NCI-H69 (cell line): Measurements from ENCODE around the gene SLC44A4.

Experiments used
- DNase-seq: peaks from one replicate; lab custom pipeline; 2025; lab: John Stamatoyannopoulos, UW

The SLC44A4 gene

GRCh38 chr6:31901415-31901952 is 22.7 kb upstream of the SLC44A4 start:
- peak; percentile 81 for DNase-seq

DNA sequence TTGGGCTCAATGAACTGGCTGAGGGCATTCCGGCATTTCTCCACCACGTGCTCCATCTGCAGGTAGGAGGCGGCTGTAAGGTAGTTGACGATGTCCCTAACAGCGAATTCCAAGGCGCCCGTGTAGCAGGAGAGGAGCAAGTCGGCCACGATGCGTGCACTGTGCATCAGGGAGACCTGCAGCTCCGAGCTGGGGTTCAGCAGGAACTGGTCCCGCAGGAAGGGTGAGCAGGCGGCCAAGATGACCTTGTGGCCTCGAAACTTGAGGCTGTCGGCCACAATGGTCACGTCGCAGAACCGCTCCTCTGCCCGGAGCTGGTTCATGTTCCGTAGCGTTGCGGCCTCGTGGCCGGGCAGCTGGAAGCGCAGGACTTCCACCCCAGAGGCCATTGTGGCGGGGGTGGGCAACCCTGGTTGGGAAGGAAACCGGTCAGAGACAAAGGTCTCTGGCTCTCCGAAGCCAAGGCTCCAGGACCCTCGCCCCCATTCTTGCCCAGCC is 22.2 kb upstream of the SLC44A4 start:
- DNase-seq = peak; percentile 34

- DNase-seq = no peak
Observed at GRCh38 chr6:31899882-31900722, 21.3 kb upstream of the SLC44A4 start.

GRCh38 chr6:31899215-31899614 is 20.4 kb upstream of the SLC44A4 start:
- DNase-seq = no peak

- peak; percentile 83 for DNase-seq
Observed at GRCh38 chr6:31898383-31899011, 19.7 kb upstream of the SLC44A4 start.

GRCh38 chr6:31897612-31898382 is 19.0 kb upstream of the SLC44A4 start, which contains the start of gene EHMT2:
TSS of gene EHMT2 (minus strand) at chr6:31897698. CDS start at chr6:31897677, 21 bp downstream.
- DNase-seq = peak; percentile 95

GRCh38 chr6:31896856-31897611 is 18.2 kb upstream of the SLC44A4 start:
- peak; percentile 68 for DNase-seq

DNA sequence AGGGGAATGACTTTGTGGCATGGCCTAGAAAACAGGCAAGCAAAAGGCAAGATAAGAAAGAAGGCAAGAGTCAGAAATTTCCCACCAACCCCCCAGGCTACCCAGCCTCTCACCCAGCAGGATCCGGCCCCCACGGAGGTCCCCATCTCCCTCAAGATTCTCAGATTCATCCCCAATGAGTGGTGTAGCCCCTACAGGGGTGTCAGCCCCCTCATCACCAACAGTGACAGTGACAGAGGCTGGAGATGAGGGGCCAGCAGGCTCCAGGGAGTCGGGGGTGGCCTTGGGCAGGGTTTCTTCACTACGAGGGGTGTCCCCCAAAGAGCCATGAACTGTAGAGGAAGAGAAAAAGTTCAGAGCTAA is 17.7 kb upstream of the SLC44A4 start:
- no peak for DNase-seq

- no peak for DNase-seq
Observed at GRCh38 chr6:31892821-31893220, 14.0 kb upstream of the SLC44A4 start.

DNA sequence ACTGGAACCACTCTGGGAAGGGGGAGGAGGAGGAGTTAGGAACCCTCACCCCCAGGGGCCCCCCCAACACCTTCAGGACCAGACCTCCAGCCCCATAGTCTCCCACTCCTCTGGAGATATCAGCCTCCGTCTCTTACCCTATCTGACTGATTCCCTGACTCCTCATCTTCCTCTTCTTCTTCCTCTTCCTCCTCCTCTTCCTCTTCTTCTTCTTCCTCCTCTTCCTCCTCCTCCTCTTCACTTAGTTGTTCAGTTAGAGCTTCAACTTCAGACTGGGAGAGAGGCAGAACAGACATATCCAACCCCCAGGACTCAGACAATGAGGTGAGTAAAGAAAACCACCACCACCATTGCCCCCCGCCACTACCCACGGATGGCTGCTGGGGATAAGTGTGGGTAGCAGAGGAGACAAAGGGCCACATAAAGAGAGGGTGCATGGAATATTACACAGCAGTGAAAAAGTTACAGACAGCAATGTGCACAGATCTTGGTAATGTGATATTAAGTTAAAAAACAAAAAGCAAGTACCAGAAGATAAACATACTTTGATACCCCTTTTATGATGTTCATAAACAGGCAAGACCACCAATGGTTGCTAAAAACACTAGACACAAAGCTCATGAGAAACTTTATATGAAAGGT is 10.7 kb upstream of the SLC44A4 start:
- no peak for DNase-seq

- peak; percentile 40 for DNase-seq
Observed at GRCh38 chr6:31888276-31889258, 9.8 kb upstream of the SLC44A4 start.

- DNase-seq = no peak
Observed at GRCh38 chr6:31887173-31888007, 8.6 kb upstream of the SLC44A4 start.

GRCh38 chr6:31886541-31886991 is 7.8 kb upstream of the SLC44A4 start:
- no peak for DNase-seq

- no peak for DNase-seq
Observed at GRCh38 chr6:31884528-31885035, 5.8 kb upstream of the SLC44A4 start.

DNA sequence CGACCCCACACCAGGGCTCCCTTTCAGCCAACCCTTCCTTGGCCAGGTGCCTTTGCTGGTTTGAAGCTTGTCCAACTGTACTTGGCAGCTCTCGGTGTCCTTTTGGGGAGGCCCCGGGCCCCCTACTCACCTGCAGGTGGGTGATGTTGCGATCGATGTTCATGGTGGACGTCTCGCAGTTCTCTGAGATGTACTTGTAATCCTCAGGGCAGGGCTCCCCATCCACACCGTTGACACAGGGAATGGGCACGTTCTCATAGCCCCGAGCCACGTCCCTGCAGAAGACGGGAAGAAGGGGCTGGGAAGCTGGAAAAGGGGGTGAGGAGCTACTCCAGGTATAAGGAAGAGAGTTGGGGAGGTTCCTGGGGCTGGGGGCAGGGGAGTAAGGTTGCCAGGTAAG is 4.9 kb upstream of the SLC44A4 start:
- no peak for DNase-seq

GRCh38 chr6:31882344-31882743 is 3.5 kb upstream of the SLC44A4 start:
- peak; percentile 51 for DNase-seq

DNA sequence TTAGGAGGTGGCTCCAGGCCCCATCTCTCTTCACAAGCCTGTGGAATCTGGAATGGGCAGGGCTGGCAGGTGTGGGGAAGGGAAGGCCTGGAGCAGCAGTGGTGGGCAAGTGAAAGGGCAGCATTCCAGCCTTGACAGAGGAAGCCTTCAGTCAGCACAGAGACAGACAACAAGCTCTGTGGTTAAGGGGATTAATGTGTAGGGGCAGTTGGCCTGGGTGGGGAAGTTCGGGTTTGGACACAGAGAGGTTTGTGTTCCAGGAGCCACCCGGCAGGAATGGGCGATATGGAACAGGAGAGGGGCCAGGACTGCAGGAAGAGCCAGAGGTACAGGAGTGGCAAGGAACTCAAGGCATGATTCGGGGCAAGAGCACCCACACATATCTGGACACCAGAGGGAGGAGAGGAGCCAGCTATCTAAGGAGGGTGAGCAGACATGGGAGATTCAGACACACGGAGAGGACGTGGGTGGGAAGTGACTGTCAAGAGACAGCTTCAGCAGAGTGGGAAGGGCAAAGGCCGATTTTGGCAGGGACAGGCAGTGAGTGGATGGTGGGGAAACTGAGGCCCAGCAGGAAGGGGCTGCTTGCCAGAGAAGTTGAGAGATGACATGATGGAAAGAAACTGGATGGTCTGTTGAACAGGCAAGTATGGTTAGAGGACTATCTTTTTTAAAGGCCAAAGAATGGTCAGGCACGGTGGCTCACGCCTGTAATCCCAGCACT is 2.5 kb upstream of the SLC44A4 start:
- no peak for DNase-seq

DNA sequence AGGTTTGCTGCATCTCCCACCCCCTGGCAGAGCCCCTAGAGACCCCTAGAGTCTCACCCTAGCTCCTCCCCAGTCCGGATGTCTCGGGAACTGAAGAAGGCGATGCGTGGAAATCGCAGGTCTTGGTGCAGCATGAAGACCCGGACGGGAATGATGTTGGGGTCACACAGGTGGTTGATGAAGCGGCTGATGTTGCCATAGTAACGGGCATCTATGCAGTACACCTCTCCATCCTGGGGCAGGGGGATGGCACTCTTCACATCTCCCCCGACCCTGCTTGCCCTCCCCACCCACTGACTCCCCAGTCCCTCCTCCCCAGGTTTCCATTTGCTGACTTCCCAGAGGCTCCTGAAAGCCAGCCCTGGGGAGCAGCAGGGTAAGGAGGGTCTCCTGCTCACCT is 1.8 kb upstream of the SLC44A4 start:
- DNase-seq = no peak
